ENCODE results near the gene HOXA4. TPM values are rescaled to one million over a fixed set of nuclear protein-coding genes. Genes with fewer than 3 reads are reported as not detected.
A peak's percentile ranks its signal among the peaks of the same experiment; 100 is the strongest.

HOXA4 gene
- total RNA-seq, 1 donor from 2014 or later: 7.1 TPM

GRCh38 chr7:27113991-27114769 lies 16.4 kb downstream of the HOXA4 start:
- ATAC-seq (peak; percentile 49), DNase-seq (no peak)
- intact Hi-C loops (cut with DNase I): no loop called here
- Histone ChIP-seq H3K27me3 (no peaks in the 10 kb centered on the region), H3K4me1 (peaks cover 6% of the 10 kb centered on the region), H3K36me3 (no peaks in the 10 kb centered on the region), H3K4me3 (peak overlapping the region; percentile 54), H3K27ac (peak overlapping the region; percentile 85), H3K9me3 (no peaks in the 10 kb centered on the region)
- no peak for TF ChIP-seq CTCF (IDR thresholded peaks at IDR 0.05)

GRCh38 chr7:27112955-27113949 lies 17.3 kb downstream of the HOXA4 start:
- TF ChIP-seq CTCF (IDR thresholded peaks at IDR 0.05): no peak
- peak overlapping the region; percentile 85 for H3K27ac ChIP-seq
- DNase-seq: no peak

GRCh38 chr7:27112361-27112760 lies 18.2 kb downstream of the HOXA4 start:
- TF ChIP-seq CTCF (IDR thresholded peaks at IDR 0.05): no peak
- no peak for ATAC-seq
- Histone ChIP-seq H3K36me3 (no peaks in the 10 kb centered on the region), H3K4me1 (peaks cover 9% of the 10 kb centered on the region), H3K27me3 (no peaks in the 10 kb centered on the region), H3K4me3 (peak overlapping the region; percentile 54), H3K27ac (peak overlapping the region; percentile 85), H3K9me3 (no peaks in the 10 kb centered on the region)
- intact Hi-C loops (cut with DNase I): no loop called here
- no peak for DNase-seq

More at GRCh38 chr7:27112955-27113949, 17.3 kb downstream of the HOXA4 start:
- peak; percentile 40 for ATAC-seq
- Histone ChIP-seq H3K4me3 (peak overlapping the region; percentile 54), H3K9me3 (no peaks in the 10 kb centered on the region), H3K4me1 (peaks cover 9% of the 10 kb centered on the region), H3K27me3 (no peaks in the 10 kb centered on the region), H3K36me3 (no peaks in the 10 kb centered on the region)
- intact Hi-C loops (cut with DNase I): no loop called here

- ATAC-seq (no peak), DNase-seq (no peak)
- Histone ChIP-seq H3K4me1 (peaks cover 9% of the 10 kb centered on the region), H3K27me3 (peaks cover 2% of the 10 kb centered on the region), H3K9me3 (no peaks in the 10 kb centered on the region), H3K36me3 (no peaks in the 10 kb centered on the region), H3K27ac (peak overlapping the region; percentile 91), H3K4me3 (peak overlapping the region; percentile 54)
- intact Hi-C loops (cut with DNase I): no loop called here
- TF ChIP-seq CTCF (IDR thresholded peaks at IDR 0.05): no peak
Measured at GRCh38 chr7:27111751-27112277, 18.7 kb downstream of the HOXA4 start.

GRCh38 chr7:27111042-27111750 lies 19.4 kb downstream of the HOXA4 start:
- Histone ChIP-seq H3K27ac (peak overlapping the region; percentile 91), H3K9me3 (no peaks in the 10 kb centered on the region), H3K36me3 (no peaks in the 10 kb centered on the region), H3K4me1 (peaks cover 9% of the 10 kb centered on the region), H3K4me3 (peak overlapping the region; percentile 54), H3K27me3 (peaks cover 7% of the 10 kb centered on the region)
- ATAC-seq (no peak), DNase-seq (no peak)
- no peak for TF ChIP-seq CTCF (IDR thresholded peaks at IDR 0.05)
- intact Hi-C loops (cut with DNase I): no loop called here

Data from upper lobe of right lung (tissue), 1 donor.